Measurements from ENCODE around the gene MCEMP1. TPM values are rescaled to one million over a fixed set of nuclear protein-coding genes. Genes with fewer than 3 reads are reported as not detected.

The MCEMP1 gene
- polyA plus RNA-seq, 1 donor from 2014 or later = not detected

DNA sequence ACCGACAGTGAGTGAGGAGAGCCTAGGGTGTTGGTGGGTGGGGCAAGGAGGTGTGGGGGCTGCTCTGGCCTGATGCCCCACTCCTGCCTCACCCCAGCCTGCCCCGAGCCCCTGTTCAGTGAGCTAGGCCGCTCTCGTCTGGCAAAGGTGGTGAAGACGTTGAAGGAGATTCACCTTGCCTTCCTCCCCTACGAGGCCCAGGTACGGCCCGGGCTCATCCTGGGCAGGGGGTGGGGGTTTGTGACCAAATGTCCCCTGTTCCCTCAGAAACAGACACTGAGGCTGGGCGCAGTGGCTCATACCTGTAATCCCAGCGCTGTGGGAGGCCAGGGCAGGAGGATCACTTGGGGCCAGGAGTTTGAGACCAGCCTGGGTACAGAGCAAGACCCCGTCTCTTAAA is 36.1 kb upstream of the MCEMP1 start:
- no peak overlapping the region for H3K9ac ChIP-seq (ENCODE audit: low read length)
- H2AFZ ChIP-seq (ENCODE audit: low read depth, low read length) = no peak overlapping the region
- H3K4me3 ChIP-seq (ENCODE audit: low read length) = no peak overlapping the region
- no peaks in the 10 kb centered on the region for H3K79me2 ChIP-seq (replicated peaks; ENCODE audit: insufficient read depth, low read length)
- TF ChIP-seq, protein P1, sequence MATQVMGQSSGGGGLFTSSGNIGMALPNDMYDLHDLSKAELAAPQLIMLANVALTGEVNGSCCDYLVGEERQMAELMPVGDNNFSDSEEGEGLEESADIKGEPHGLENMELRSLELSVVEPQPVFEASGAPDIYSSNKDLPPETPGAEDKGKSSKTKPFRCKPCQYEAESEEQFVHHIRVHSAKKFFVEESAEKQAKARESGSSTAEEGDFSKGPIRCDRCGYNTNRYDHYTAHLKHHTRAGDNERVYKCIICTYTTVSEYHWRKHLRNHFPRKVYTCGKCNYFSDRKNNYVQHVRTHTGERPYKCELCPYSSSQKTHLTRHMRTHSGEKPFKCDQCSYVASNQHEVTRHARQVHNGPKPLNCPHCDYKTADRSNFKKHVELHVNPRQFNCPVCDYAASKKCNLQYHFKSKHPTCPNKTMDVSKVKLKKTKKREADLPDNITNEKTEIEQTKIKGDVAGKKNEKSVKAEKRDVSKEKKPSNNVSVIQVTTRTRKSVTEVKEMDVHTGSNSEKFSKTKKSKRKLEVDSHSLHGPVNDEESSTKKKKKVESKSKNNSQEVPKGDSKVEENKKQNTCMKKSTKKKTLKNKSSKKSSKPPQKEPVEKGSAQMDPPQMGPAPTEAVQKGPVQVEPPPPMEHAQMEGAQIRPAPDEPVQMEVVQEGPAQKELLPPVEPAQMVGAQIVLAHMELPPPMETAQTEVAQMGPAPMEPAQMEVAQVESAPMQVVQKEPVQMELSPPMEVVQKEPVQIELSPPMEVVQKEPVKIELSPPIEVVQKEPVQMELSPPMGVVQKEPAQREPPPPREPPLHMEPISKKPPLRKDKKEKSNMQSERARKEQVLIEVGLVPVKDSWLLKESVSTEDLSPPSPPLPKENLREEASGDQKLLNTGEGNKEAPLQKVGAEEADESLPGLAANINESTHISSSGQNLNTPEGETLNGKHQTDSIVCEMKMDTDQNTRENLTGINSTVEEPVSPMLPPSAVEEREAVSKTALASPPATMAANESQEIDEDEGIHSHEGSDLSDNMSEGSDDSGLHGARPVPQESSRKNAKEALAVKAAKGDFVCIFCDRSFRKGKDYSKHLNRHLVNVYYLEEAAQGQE (IDR thresholded peaks at IDR 0.05; ENCODE audit: borderline replicate concordance) = no peak
- no peak for TF ChIP-seq RAD21 (conservative IDR thresholded peaks at IDR 0.05)
- H3K36me3 ChIP-seq (ENCODE audit: insufficient read depth, low read length) = no peaks in the 10 kb centered on the region
- H3K9me3 ChIP-seq (ENCODE audit: low read length) = no peaks in the 10 kb centered on the region
- H3K27me3 ChIP-seq (ENCODE audit: insufficient read depth, low read depth, low read length) = peaks cover 20% of the 10 kb centered on the region
- no peaks in the 10 kb centered on the region for H4K20me1 ChIP-seq (ENCODE audit: insufficient read depth)
- no peak overlapping the region for H3K27ac ChIP-seq (ENCODE audit: low read length)
- H3F3A ChIP-seq (ENCODE audit: insufficient read depth, low read length, poor library complexity, severe bottlenecking) = no peaks in the 10 kb centered on the region
- no peaks in the 10 kb centered on the region for H3K9me2 ChIP-seq (ENCODE audit: insufficient read depth, low read length)
- no peak overlapping the region for H3K4me2 ChIP-seq (ENCODE audit: low read length)

DNA sequence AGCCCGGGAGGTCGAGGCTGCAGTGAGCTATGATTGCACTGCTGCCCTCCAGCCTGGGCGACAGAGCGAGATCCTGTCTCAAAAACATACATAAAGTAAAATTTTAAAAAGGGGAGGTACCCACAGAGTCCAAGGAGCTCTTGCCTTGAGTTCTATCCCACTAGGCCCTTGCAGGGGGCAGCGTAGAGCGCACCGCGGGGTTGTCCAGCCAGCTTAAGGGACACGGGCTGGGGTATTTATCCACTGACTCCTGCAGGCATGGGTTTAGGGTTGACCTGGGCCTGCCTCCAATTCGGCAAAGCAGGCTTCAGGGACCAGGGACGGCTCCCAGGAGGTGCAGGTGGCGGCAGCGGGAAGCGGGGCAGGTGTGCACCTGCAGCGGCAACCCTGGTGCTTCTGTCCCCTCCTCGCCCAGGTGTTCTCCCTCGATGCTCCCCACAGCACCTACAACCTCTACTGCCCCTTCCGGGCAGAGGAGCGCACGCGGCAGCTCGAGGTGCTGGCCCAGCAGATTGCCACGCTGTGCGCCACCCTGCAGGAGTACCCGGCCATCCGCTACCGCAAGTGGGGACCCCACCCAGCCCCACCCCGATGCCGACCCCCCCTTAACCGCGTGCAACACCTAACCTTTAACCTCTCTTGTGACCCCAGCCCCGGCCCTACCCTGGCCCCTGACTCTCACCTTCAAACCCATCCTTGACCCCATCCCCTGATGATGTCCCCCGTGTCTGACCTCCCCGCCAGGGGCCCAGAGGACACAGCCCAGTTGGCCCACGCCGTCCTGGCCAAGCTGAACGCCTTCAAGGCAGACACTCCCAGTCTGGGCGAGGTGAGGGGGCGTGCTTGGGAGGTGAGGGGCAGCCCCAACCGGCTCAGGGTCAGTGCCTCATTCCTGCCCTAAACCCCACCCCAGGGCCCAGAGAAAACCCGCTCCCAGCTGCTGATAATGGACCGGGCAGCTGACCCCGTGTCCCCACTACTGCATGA is 35.3 kb upstream of the MCEMP1 start:
- peaks cover 14% of the 10 kb centered on the region for H3K27me3 ChIP-seq (ENCODE audit: insufficient read depth, low read depth, low read length)
- no peak for TF ChIP-seq POLR2AphosphoS5 (IDR thresholded peaks at IDR 0.05)
- TF ChIP-seq RAD21 (conservative IDR thresholded peaks at IDR 0.05) = no peak
- no peak for TF ChIP-seq TAF1 (IDR thresholded peaks at IDR 0.05; ENCODE audit: low read depth)
- no peak for TF ChIP-seq EZH2 (IDR thresholded peaks at IDR 0.05; ENCODE audit: borderline replicate concordance, insufficient read depth, low read length, poor library complexity, severe bottlenecking)
- TF ChIP-seq EP300 (conservative IDR thresholded peaks at IDR 0.05; ENCODE audit: poor library complexity, severe bottlenecking) = no peak
- TF ChIP-seq MXI1 (conservative IDR thresholded peaks at IDR 0.05; ENCODE audit: poor library complexity, severe bottlenecking) = no peak
- TF ChIP-seq, protein P2, sequence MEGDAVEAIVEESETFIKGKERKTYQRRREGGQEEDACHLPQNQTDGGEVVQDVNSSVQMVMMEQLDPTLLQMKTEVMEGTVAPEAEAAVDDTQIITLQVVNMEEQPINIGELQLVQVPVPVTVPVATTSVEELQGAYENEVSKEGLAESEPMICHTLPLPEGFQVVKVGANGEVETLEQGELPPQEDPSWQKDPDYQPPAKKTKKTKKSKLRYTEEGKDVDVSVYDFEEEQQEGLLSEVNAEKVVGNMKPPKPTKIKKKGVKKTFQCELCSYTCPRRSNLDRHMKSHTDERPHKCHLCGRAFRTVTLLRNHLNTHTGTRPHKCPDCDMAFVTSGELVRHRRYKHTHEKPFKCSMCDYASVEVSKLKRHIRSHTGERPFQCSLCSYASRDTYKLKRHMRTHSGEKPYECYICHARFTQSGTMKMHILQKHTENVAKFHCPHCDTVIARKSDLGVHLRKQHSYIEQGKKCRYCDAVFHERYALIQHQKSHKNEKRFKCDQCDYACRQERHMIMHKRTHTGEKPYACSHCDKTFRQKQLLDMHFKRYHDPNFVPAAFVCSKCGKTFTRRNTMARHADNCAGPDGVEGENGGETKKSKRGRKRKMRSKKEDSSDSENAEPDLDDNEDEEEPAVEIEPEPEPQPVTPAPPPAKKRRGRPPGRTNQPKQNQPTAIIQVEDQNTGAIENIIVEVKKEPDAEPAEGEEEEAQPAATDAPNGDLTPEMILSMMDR (IDR thresholded peaks at IDR 0.05; ENCODE audit: poor library complexity, severe bottlenecking) = no peak
- no peak for TF ChIP-seq SMC3 (conservative IDR thresholded peaks at IDR 0.05; ENCODE audit: poor library complexity)
- TF ChIP-seq, protein P1 (IDR thresholded peaks at IDR 0.05; ENCODE audit: borderline replicate concordance) = no peak
- no peaks in the 10 kb centered on the region for H3K9me2 ChIP-seq (ENCODE audit: insufficient read depth, low read length)
- no peaks in the 10 kb centered on the region for H3K79me2 ChIP-seq (replicated peaks; ENCODE audit: insufficient read depth, low read length)
- H3K4me2 ChIP-seq (ENCODE audit: low read length) = no peak overlapping the region
- H3F3A ChIP-seq (ENCODE audit: insufficient read depth, low read length, poor library complexity, severe bottlenecking) = no peaks in the 10 kb centered on the region
- no peaks in the 10 kb centered on the region for H4K20me1 ChIP-seq (ENCODE audit: insufficient read depth)
- H3K36me3 ChIP-seq (ENCODE audit: insufficient read depth, low read length) = no peaks in the 10 kb centered on the region
- no peak overlapping the region for H2AFZ ChIP-seq (ENCODE audit: low read depth, low read length)
- no peak overlapping the region for H3K27ac ChIP-seq (ENCODE audit: low read length)
- H3K9ac ChIP-seq (ENCODE audit: low read length) = no peak overlapping the region
- no peak overlapping the region for H3K4me3 ChIP-seq (ENCODE audit: low read length)
- no peaks in the 10 kb centered on the region for H3K9me3 ChIP-seq (ENCODE audit: low read length)
